Heart left ventricle (tissue), 13 donors: ENCODE measurements around the gene SCAMP5.

Source experiments
- POLR2A ChIP-seq, 2 donors: fragments of 450-650 bp; IDR thresholded peaks; one replicate each; pipeline ENCODE4 v1.6.1; 2017; ENCODE audit warnings: antibody characterized with exemption in 2 of 2, mild to moderate bottlenecking in 2 of 2, moderate library complexity in 2 of 2
- TF ChIP-seq, protein P1 (sequence below), 12 donors: fragments of 200-600 bp; sonication (generic) in 4 of 12; IDR thresholded peaks; one replicate each; pipeline versions ENCODE4 v1.5.0 to v1.8.0; 2018 to 2022; ENCODE audit warnings: antibody characterized with exemption in 12 of 12, mild to moderate bottlenecking in 5 of 12
- donor health status: ischemic (EF 13 %, LVEDD 7.1; RV severe dilation, severe dysfunction).
- donor health status: DM: no; HTN: yes; CAD: no.
- donor health status: DM: no; HTN: no; CAD: no.
- donor health status: ischemic (EF 25% LVEDD 6.9; RV normal size, moderate dysfunction).
- donor health status: ischemic (EF 25% LVEDD 5.7; RV mildly dilated, moderate dysfunction).
- donor health status: ischemic (EF 35%, LVEDD 5.7; RV mildly dilated, moderate dysfunction).
- donor health status: nonischemic (EF 11% LVEDD 7.7; RV severe dilation, severe dysfunction).
- donor health status: DM: yes; HTN: yes; CAD: no.
- donor health status: PGD.
- donor health status: ischemic (EF 29% LVEDD 5.4; RV normal size, mild dysfunction).
- donor health status: nonischemic (EF 23%, LVEDD 6.1; RV moderate dilation, normal function).

DNA sequence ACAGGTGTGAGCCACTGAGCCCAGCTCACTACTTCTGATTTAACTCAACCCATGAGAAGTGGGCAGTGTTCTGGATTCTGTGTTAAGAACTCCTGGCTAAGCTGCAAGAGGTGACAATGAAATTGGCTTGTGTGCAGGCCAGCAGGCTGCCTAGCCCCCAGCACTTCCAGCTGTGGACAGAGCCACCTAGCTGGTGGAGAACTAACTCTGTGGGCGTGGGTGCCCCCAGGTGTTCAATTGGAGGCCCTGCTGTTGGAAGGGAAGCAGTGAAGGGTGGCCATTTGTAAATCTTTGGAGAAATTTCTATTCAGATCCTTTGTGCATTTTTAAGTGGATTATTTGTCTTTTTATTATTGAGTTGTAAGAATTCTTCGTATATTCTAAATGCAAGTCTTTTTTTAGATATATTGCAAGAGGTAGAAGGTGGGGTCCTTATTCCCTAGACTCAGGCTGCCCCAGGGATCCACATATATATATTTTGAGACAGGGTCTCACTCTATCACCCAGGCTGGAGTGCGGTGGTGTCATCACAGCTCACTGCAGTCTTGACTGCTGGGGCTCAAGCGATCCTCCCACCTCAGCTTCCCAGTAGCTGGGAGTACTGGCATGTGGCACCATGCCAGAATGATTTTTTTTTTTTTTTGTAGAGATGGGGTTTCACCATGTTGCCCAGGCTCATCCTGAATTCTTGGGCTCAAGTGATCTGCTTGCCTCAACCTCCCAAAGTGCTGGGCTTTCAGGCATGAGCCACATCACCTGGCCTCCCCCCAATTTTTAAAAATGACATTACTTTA is 7.2 kb upstream of the SCAMP5 start:
- TF ChIP-seq, protein P1, sequence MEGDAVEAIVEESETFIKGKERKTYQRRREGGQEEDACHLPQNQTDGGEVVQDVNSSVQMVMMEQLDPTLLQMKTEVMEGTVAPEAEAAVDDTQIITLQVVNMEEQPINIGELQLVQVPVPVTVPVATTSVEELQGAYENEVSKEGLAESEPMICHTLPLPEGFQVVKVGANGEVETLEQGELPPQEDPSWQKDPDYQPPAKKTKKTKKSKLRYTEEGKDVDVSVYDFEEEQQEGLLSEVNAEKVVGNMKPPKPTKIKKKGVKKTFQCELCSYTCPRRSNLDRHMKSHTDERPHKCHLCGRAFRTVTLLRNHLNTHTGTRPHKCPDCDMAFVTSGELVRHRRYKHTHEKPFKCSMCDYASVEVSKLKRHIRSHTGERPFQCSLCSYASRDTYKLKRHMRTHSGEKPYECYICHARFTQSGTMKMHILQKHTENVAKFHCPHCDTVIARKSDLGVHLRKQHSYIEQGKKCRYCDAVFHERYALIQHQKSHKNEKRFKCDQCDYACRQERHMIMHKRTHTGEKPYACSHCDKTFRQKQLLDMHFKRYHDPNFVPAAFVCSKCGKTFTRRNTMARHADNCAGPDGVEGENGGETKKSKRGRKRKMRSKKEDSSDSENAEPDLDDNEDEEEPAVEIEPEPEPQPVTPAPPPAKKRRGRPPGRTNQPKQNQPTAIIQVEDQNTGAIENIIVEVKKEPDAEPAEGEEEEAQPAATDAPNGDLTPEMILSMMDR (IDR thresholded peaks at IDR 0.05), result peak in 11 of 12 donors; percentile 6 to 39 (median 20)
- no peak for TF ChIP-seq POLR2A (IDR thresholded peaks at IDR 0.05)
